Measurements from ENCODE around the gene PGD. TPM values are rescaled to one million over a fixed set of nuclear protein-coding genes. Genes with fewer than 3 reads are reported as not detected.

PGD gene
- total RNA-seq, 4 donors from 2014 or later, result 38.8 to 70.5 (median 53.2) TPM

- peak in 2 of 3 donors; percentile 52 to 93 for TF ChIP-seq CTCF (IDR thresholded peaks at IDR 0.05)
- TF ChIP-seq POLR2A (IDR thresholded peaks at IDR 0.05), result no peak
- peak; percentile 65 to 98 for DNase-seq (ENCODE audit: low spot score in 2 of 2)
- 0% methylated on average over 22 to 49 of the region's 95 CpGs for WGBS, 2 donors
- peak within 1 kb of the TSS; percentile 64 for H3K4me3 ChIP-seq (ENCODE audit: low read depth, poor library complexity, severe bottlenecking)
- intact Hi-C loops (cut with DNase I; ENCODE audit: low total_unique reads), result loop anchor here (5.0 kb wide), 1 partner anchor 62 kb away; no protein-coding TSS in a partner anchor
Observed at GRCh38 chr1:10430216-10431069, 31.6 kb downstream of the PGD start, which contains the start of gene CENPS. TSS of gene CENPS (plus strand) at chr1:10430433. CDS start at chr1:10430518, 85 bp downstream.

GRCh38 chr1:10431070-10431730 is 32.3 kb downstream of the PGD start:
- WGBS, 2 donors, result 24 to 28% methylated on average over 25 to 30 of the region's 30 CpGs
- TF ChIP-seq POLR2A (IDR thresholded peaks at IDR 0.05) (no peak), CTCF (IDR thresholded peaks at IDR 0.05) (no peak)
- no peak for DNase-seq (ENCODE audit: low spot score in 2 of 2)
- H3K4me3 ChIP-seq (ENCODE audit: low read depth, poor library complexity, severe bottlenecking), result peak overlapping the region; percentile 64
- intact Hi-C loops (cut with DNase I; ENCODE audit: low total_unique reads), result loop anchor here (5.0 kb wide), 1 partner anchor 61 kb away; no protein-coding TSS in a partner anchor

- TF ChIP-seq CTCF (IDR thresholded peaks at IDR 0.05), result no peak
- no peak for TF ChIP-seq POLR2A (IDR thresholded peaks at IDR 0.05)
- H3K4me3 ChIP-seq (ENCODE audit: low read depth, poor library complexity, severe bottlenecking), result no peak overlapping the region
- DNase-seq (ENCODE audit: low spot score in 2 of 2), result no peak
- WGBS, 2 donors, result 65 to 68% methylated on average over 14 of the region's 14 CpGs
- intact Hi-C loops (cut with DNase I; ENCODE audit: low total_unique reads), result loop anchor here (5.0 kb wide), 1 partner anchor 59 kb away; no protein-coding TSS in a partner anchor
Observed at GRCh38 chr1:10432910-10433700, 34.2 kb downstream of the PGD start.

- no peak overlapping the region for H3K4me3 ChIP-seq (ENCODE audit: low read depth, poor library complexity, severe bottlenecking)
- no peak for DNase-seq (ENCODE audit: low spot score in 2 of 2)
- TF ChIP-seq CTCF (IDR thresholded peaks at IDR 0.05) (no peak), POLR2A (IDR thresholded peaks at IDR 0.05) (no peak)
- intact Hi-C loops (cut with DNase I; ENCODE audit: low total_unique reads), result loop anchor here (5.0 kb wide), 1 partner anchor 59 kb away; no protein-coding TSS in a partner anchor
- 85 to 89% methylated on average over 11 of the region's 11 CpGs for WGBS, 2 donors
Observed at GRCh38 chr1:10433790-10434189, 34.9 kb downstream of the PGD start.

GRCh38 chr1:10434590-10434989 is 35.7 kb downstream of the PGD start:
- intact Hi-C loops (cut with DNase I; ENCODE audit: low total_unique reads), result loop anchor here (5.0 kb wide), 1 partner anchor 58 kb away; no protein-coding TSS in a partner anchor

More at GRCh38 chr1:10434590-10434989, 35.7 kb downstream of the PGD start:
- no peak overlapping the region for H3K4me3 ChIP-seq (ENCODE audit: low read depth, poor library complexity, severe bottlenecking)
- DNase-seq (ENCODE audit: low spot score in 2 of 2), result no peak
- whole genome bisulfite sequencing, 2 donors, result 87 to 88% methylated on average over 5 of the region's 5 CpGs
- TF ChIP-seq POLR2A (IDR thresholded peaks at IDR 0.05), result no peak
- no peak for TF ChIP-seq CTCF (IDR thresholded peaks at IDR 0.05)

All from lower leg skin (tissue), 4 donors.